HG03135 (cell line): ENCODE data around the gene SSTR5.
"Not testable (repeated sequence)": the region's sequence is repeated elsewhere in the genome, so short reads cannot be mapped to it uniquely, and the experiment has no call there.

Experiments
- ATAC-seq: cut with Tn5 transposase; IDR thresholded peaks from one replicate; pipeline ENCODE4 v1.9.1; 2021; ENCODE audit warnings: mild to moderate bottlenecking, moderate library complexity; ENCODE audit not compliant: unreplicated experiment

SSTR5 gene

GRCh38 chr16:1072526-1073261, at the start of gene SSTR5:
SSTR5 (plus strand) TSS chr16:1072747; CDS start chr16:1078869, 6,122 bp downstream.
- no peak for ATAC-seq

DNA sequence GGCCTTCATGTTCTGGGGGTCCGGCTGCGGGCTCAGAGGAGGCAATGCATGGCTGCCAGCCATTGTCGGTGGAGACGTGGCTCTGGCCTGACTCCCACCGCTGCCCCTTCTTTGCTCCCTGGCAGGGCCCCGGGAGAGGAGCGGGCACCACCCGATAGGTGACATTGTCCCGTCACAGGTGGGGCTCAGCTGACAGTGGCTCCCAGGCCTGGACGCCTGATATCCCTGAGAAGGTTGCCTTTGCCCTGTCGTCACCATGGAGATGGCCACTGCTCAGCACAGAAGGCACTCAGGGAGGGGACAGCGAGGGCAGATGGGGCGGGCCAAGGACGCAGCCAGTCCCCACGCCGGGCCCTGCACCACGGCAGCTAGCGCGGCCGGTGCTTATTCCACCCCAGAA, 48.4 kb upstream of the SSTR5 start:
- ATAC-seq, result no peak

DNA sequence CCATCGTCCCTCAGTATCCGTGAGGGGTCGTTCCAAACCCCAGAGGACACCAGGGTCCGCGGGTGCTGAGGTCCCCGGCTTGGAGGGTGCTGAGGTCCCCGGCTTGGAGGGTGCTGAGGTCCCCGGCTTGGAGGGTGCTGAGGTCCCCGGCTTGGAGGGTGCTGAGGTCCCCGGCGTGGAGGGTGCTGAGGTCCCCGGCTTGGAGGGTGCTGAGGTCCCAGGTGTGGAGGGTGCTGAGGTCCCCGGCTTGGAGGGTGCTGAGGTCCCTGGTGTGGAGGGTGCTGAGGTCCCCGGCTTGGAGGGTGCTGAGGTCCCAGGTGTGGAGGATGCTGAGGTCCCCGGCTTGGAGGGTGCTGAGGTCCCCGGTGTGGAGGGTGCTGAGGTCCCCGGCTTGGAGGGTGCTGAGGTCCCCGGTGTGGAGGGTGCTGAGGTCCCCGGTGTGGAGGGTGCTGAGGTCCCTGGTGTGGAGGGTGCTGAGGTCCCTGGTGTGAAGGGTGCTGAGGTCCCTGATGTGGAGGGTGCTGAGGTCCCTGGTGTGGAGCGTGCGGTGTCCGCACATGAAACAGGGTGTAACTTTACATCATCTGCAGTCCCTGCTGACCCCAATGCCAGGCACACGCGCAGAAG, 47.3 kb upstream of the SSTR5 start:
- not testable (repeated sequence) for ATAC-seq

DNA sequence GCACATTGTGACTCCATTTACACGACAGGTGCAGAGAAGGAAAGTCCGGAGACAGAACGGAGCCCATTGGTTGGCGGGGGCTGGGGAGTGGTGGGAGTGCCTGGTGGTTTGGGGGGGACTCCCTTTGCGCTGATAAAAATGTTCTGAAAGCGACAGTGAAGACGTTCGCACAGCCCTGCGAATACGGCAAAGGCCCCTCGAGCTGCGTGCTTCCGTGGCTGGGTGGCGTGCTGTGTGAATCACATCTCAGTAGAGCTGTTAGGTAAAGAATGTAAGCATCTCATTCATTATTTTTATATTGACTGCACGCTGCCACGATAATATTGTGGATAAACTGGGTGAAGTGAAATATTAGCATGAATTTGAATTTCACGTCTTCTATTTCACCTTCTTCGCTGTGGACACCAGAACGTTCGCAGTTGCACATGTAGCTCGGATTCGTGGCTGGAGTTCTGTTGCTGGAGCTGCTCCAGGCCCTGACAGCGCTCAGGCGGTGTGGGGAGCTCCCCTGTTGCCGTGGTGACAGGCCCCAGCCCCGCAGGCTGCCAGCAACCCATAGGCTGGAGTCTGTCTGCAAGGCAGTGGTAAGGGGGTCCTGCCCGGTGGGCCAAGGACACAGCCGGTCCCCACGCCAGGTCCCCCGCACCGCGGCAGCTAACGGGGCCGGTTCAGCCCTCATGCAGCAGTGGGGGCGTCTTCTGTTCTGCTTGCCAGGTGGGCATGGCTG, 46.3 kb upstream of the SSTR5 start:
- ATAC-seq, result no peak

DNA sequence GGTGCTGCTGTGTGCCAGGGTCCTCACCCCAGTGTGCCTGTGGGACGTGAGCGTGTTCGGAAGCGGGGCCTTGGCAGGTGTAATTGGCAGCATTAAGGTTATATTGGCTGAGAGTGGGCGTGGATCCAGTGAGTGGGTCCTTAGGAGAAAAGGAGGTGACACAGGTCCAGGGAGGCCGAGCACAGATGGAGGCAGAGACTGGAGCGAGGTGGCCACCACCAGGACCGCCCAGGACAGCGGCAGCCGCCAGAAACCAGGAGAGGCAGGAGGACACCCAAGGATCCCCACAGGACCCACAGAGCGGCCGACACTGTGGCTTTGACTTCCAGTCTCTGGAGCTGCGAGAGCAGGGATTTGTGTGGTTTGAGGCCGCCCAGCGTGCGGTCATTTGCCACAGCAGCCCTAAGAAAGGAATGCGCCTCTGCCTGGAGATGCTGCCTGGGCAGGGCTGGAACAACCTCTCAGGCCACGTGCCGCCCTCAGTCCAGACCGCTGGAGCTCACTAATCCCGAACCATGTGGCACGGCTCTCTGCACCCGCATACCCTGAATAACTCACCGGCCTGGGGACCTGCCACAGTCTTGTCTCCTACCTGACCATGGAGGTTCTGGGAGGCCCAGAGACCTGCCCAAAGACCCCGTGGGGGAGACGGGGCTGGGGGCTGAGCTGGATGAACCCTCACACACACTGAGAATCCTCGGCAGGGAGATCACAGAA, 45.6 kb upstream of the SSTR5 start:
- no peak for ATAC-seq

GRCh38 chr16:1027501-1027815, 45.1 kb upstream of the SSTR5 start:
- ATAC-seq, result no peak

DNA sequence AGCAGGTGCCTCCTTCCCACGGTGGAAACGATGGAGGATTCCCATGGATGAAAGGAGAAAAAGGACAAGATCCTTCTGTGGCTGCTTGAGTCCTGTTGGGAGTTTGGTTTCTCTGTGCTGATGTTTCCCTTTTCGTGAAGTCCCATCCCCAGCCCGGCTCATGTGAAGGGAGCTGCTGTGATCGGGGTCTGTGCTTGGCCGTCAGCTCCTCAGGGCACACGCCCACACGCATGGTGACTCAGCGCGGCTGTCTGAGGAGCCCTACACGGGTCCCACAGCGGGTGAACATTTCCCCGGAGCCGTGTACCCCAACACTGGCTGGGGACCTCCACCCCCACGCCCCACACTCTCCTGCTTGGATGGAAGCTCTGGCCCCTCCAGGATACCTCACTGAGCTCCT, 44.5 kb upstream of the SSTR5 start:
- no peak for ATAC-seq

DNA sequence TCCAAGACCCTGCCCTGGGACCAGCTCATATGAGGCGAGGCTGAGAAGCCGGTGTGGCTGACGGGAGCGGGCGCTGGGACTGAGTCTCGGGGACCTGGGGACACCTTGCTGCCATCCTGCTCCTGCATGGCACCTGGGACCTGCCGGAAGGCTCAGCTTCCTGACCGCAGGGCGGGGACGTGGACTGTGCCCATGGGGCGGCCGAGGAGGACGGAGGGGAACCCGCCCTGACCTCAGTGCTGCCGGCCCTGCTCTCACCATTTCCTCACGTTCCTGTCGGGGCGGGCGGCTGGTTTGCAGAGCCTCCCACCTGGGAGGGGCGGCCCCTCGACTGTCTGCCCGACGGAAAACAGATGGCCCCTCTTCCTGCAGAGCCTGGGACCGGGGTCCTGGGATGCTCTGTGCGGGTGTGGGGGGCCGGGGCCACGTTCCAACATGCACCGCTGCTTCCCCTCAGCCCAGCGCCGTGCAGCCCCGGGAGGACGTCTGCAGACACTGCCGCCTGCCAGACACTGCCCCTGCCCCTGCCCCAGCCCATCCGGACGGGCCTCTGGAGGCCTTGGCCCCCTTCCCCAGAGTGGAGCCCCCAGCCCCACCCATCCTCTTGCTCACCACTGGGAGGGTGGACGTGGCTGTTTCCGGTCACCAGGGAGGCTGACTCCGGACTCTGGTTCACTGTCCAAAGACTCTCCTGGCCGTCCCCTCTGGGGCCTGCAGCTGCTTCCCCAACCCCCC, 43.9 kb upstream of the SSTR5 start:
- ATAC-seq, result no peak

DNA sequence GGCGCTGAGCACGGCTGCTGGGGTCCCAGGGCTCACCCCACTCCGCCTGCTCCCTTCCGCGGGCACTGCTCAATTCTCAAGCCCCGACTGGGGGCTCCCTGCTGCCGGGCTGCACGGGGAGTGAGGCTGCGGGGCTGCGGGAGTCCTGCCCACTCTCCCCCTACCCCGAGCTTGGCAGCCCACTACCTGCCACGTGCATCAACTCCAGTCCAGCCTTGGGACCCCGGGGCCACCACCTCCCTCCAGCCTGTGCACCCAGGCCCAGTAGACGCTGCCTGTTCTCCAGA, 43.3 kb upstream of the SSTR5 start:
- no peak for ATAC-seq

DNA sequence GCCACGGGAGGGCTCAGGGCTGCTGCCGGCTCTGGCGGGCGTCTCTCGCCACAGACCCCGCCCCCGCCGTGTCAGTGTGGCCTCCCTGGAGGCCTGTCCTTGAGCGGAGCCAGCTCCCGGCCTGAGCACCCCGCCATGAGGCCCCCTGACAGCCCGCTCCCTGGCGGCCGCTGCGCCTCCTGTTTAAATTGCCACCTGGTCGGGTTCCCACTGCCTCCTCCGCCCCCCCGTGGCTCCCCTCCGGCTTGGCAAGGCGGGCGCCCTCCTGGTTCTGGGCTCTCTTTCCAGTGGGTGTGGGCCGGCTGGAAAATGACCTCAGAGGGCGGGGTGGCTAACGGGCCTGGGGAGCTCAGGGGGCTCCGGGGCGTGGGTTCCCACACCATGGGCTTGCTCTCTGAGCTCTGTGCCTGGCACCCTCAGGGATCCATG, 42.1 kb upstream of the SSTR5 start:
- ATAC-seq, result no peak

GRCh38 chr16:1031666-1032065, 40.9 kb upstream of the SSTR5 start:
- ATAC-seq, result no peak

- ATAC-seq, result no peak
Observed at GRCh38 chr16:1032607-1033006, 39.9 kb upstream of the SSTR5 start.

GRCh38 chr16:1033128-1033679, 39.3 kb upstream of the SSTR5 start:
- no peak for ATAC-seq

- ATAC-seq, result no peak
Observed at GRCh38 chr16:1034230-1035065, 38.1 kb upstream of the SSTR5 start.

DNA sequence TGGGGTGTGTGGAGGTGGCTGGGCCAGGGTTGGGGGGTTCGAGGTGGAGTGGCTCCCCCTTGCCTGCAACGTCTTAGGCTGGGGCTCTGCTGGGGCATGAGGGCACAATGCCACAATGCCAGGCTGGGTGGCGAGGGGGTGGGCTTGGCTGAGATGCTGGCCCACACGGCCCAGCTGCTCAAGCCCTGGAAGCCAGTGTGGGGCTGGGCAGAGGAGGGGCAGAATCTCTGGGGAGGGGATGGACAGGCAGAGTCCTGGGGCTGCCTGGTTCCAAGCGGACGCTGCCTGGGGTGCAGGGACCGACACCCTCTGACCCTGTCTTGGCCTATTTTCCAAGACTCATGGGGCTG, 37.5 kb upstream of the SSTR5 start:
- no peak for ATAC-seq

DNA sequence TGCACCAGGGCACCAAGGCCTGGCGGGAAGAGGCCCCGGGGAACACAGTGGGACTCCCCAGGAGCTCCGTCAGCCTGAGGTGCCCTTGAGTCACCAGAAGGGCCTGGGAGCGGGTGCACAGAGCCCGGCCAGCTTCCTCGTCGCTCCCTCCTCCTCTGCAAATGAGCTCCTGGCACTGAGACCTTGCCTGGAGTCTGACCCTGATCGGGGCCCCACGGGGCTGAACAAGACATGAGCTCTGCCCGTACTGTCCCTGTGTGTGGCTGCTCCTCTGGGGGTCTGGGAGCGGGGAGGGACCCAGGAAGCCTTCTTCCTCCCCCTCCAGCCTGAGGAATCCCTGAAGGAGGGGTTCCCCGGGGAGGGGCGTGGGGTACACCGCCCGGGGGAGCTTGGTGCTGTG, 36.4 kb upstream of the SSTR5 start:
- no peak for ATAC-seq

DNA sequence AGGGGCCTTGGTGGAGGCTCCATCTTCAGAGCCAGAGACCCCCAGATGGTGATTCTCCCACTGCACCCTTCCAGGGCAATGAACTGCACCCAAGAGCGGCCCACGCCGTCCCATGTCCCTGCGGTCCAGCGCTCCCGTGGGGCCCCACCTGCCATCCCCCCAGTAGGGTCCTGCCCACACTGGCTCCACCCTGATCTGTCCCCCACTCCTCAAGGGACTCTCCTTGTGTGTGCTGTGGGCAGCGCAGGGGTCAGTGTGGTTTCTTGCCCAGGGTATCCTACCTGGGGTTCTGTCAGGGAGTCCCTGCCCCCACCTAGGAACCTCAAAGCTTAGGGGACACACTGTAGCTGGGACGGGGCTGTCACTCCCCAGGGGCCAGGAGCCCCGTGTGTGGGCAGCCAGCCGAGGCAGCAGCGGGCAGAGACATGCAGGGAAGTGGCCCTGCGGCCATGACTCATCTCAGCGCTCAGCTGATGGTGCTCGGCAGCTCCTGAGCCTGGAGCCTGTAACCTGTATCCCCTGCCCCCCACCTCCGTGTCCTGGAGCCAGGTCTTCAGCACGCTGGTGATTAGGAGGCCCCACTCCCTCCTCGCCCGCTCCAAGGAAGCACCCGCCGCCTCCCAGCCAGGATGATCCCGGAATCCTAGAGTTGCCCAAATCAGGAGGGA, 35.7 kb upstream of the SSTR5 start:
- ATAC-seq, result no peak

DNA sequence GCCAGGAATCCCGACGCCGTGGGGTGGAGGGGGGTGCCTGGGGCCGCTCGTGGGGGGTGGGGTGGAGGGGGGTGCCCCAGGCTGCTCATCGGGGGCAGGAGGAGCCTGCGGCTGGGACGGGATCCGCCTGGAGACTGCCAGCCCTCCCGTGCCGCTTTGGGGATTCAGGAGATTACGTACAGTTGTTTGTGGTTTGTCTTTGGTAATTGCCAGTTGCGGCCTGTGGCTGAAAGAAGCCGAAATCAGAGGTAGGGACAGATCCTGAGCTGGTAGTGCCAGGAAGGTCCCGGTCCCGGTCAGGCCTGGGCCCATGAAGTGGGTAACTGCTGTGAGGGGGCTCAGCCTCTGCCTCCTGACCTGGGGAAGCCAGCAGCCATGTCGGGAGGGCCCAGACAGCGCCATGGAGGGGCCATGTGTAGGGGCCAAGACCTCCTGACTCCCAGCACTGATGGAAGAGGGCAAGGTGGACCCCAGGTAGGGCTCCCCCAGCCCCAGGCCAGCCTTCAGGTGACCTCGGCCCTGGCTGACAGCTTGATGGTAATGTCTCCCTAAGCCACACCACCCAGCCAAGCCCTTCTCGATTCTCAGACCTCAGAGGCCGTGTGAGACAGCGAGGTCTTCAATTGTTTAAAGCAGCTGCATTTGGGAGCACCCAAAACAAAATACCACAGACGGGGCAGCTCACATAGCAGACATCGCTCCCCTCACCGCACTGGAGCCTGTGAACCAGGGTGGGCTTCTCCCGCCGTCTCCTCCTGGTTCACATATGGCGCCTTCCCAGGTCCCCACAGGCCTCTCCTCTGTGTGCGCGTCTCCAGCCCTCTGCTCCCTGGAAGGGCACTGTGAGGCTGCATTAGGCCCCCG, 34.9 kb upstream of the SSTR5 start:
- no peak for ATAC-seq

GRCh38 chr16:1038932-1039331, 33.6 kb upstream of the SSTR5 start:
- no peak for ATAC-seq
